H1 (cell line): ENCODE measurements around the gene SLC1A2. TPM values are rescaled to one million over a fixed set of nuclear protein-coding genes. Genes with fewer than 3 reads are reported as not detected.

ENCODE experiments used
- ASH2L ChIP-seq: fragments of 200-600, 300-600 bp; sonication (generic); IDR thresholded peaks from one replicate; pipeline ENCODE4 v1.7.1; 2017; ENCODE audit warnings: low read length
- JUN ChIP-seq: IDR thresholded peaks from 2 replicates; pipeline ENCODE4 v1.6.1; 2011; ENCODE audit warnings: low read depth, mild to moderate bottlenecking, improper control_type of control experiment, low read length
- RBBP5 ChIP-seq: IDR thresholded peaks from 2 replicates; pipeline ENCODE4 v1.7.1; 2012; ENCODE audit warnings: low read depth, mild to moderate bottlenecking, inconsistent platforms, low read length, moderate library complexity, borderline replicate concordance
- polyA plus RNA-seq, 7 experiments: library from polyadenylated mRNA; depleted of rRNA in 3 of 7; stranded (reverse) in 5 of 7; unstranded in 2 of 7; fragments of >200 nt in 5 of 7; fragments of 200-250 nt in 2 of 7; gene quantifications; 1 replicate in 5 of 7; 2 replicates in 1 of 7; 4 replicates in 1 of 7; pipeline versions ENCODE4 v1.2.1 to v1.2.3, GENCODE V29; 2011 to 2013; ENCODE audit warnings: missing spikeins in 2 of 7, mixed read lengths in 2 of 7
- total RNA-seq: library from RNA; stranded (reverse); fragmentation: NEBNext Ultra II Directional; extraction: Animal tissue kit (Norgen Biotek cat#: 25700); gene quantifications from 2 replicates; pipeline ENCODE4 v1.2.1, GENCODE V29; 2021
- TF ChIP-seq, protein P1 (sequence below): IDR thresholded peaks from 2 replicates; pipeline ENCODE4 v1.6.1; 2012; ENCODE audit warnings: inconsistent platforms
- TF ChIP-seq, protein P2 (sequence below), 3 experiments: IDR thresholded peaks; 1 replicate in 2 of 3; 2 replicates in 1 of 3; pipeline versions ENCODE4 v1.5.1 to v1.6.1; 2011; ENCODE audit warnings: low read length in 3 of 3, mild to moderate bottlenecking in 3 of 3, inconsistent platforms in 2 of 3, low read depth in 1 of 3, moderate library complexity in 1 of 3; ENCODE audit not compliant: insufficient read depth in 1 of 3; ENCODE audit errors: control extremely low read depth in 1 of 3

The SLC1A2 gene
- total and polyA plus RNA-seq, 2 of the 8 experiments (the other 6 are each of a cell fraction or from before 2014, with no cell fraction given): 0.57 to 1.2 TPM

DNA sequence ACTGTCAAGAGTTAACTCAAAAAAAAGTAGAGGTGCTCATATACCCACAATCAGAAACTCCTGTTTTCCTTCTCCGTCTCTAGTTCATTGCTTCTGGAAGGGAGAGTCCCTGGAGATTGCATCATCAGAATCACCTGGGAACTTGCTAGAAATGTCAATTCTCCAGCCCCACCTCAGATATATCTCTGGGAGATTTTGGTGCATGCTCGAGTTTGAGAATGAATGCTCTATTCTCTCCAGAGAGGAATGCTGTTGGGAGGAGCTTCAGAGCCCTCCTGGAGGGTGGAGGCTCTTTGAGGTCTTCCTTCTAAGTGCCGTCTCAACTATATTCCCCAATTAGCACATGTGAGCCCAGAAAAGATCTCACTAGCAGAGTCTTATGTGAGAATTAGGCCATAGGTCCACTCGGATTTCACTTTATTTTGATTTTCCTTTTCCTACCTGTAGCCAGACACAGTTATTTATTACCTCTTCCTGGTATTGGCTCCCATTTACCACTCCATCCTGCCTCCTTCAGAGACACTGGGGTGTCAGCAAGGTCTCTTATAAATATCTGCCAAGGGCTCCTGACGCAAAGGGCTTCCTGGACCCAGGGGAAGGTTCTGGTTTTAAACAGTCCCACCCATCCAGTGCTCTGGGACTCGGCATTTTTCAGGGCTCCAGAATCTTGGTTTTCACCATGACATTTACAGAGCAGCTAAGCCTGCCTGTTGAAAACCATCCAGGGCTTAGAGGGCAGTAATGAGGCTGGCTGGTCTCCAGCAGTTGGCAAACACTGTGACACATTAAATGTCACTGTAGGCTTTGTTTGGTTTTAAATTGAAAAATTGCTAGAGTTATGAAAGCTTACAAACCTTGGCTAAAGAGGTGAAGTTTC lies 144.2 kb downstream of the SLC1A2 start (continued):
- TF ChIP-seq, protein P1, sequence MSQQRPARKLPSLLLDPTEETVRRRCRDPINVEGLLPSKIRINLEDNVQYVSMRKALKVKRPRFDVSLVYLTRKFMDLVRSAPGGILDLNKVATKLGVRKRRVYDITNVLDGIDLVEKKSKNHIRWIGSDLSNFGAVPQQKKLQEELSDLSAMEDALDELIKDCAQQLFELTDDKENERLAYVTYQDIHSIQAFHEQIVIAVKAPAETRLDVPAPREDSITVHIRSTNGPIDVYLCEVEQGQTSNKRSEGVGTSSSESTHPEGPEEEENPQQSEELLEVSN: no peak
- TF ChIP-seq RBBP5: no peak
- no peak for TF ChIP-seq ASH2L
- TF ChIP-seq JUN: no peak
- TF ChIP-seq, protein P2, sequence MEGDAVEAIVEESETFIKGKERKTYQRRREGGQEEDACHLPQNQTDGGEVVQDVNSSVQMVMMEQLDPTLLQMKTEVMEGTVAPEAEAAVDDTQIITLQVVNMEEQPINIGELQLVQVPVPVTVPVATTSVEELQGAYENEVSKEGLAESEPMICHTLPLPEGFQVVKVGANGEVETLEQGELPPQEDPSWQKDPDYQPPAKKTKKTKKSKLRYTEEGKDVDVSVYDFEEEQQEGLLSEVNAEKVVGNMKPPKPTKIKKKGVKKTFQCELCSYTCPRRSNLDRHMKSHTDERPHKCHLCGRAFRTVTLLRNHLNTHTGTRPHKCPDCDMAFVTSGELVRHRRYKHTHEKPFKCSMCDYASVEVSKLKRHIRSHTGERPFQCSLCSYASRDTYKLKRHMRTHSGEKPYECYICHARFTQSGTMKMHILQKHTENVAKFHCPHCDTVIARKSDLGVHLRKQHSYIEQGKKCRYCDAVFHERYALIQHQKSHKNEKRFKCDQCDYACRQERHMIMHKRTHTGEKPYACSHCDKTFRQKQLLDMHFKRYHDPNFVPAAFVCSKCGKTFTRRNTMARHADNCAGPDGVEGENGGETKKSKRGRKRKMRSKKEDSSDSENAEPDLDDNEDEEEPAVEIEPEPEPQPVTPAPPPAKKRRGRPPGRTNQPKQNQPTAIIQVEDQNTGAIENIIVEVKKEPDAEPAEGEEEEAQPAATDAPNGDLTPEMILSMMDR (IDR thresholded peaks at IDR 0.05; ENCODE audit: control extremely low read depth in 1 of 3, insufficient read depth in 1 of 3, low read depth in 1 of 3, low read length in 3 of 3): no peak
